ENCODE data around the gene CFAP74.
A peak's percentile ranks its signal among the peaks of the same experiment; 100 is the strongest.

Gene CFAP74

GRCh38 chr1:1919304-1920056, 84.1 kb downstream of the CFAP74 start:
- peaks cover 9% of the 10 kb centered on the region for H3K4me1 ChIP-seq (ENCODE audit: control insufficient read depth, insufficient read depth, low read length)
- H3K27ac ChIP-seq (ENCODE audit: low read depth, low read length), result no peak overlapping the region
- H3K9ac ChIP-seq (ENCODE audit: low read length), result no peak overlapping the region

GRCh38 chr1:1918901-1919303, 84.7 kb downstream of the CFAP74 start, which contains the start of gene TMEM52:
TSS of gene TMEM52 (minus strand) at chr1:1919279. CDS start at chr1:1919265, 14 bp downstream.
- Histone ChIP-seq H3K27me3 (ENCODE audit: control insufficient read depth, insufficient read depth, low read length) (no peaks in the 10 kb centered on the region), H3K4me3 (ENCODE audit: low read length) (peak within 1 kb of the TSS; percentile 64), H3K36me3 (ENCODE audit: control insufficient read depth, insufficient read depth, low read length) (no peaks in the 10 kb centered on the region), H3K4me1 (ENCODE audit: control insufficient read depth, insufficient read depth, low read length) (peaks cover 9% of the 10 kb centered on the region), H3K27ac (ENCODE audit: low read depth, low read length) (no peak within 1 kb of the TSS), H3K9ac (ENCODE audit: low read length) (peak within 1 kb of the TSS; percentile 11)

More at GRCh38 chr1:1919304-1920056, 84.1 kb downstream of the CFAP74 start:
- H3K4me3 ChIP-seq (ENCODE audit: low read length), result peak overlapping the region; percentile 64
- H3K27me3 ChIP-seq (ENCODE audit: control insufficient read depth, insufficient read depth, low read length), result no peaks in the 10 kb centered on the region
- no peaks in the 10 kb centered on the region for H3K36me3 ChIP-seq (ENCODE audit: control insufficient read depth, insufficient read depth, low read length)

GRCh38 chr1:1917995-1918900, 85.3 kb downstream of the CFAP74 start:
- no peaks in the 10 kb centered on the region for H3K36me3 ChIP-seq (ENCODE audit: control insufficient read depth, insufficient read depth, low read length)
- no peaks in the 10 kb centered on the region for H3K27me3 ChIP-seq (ENCODE audit: control insufficient read depth, insufficient read depth, low read length)
- peaks cover 9% of the 10 kb centered on the region for H3K4me1 ChIP-seq (ENCODE audit: control insufficient read depth, insufficient read depth, low read length)
- peak overlapping the region; percentile 11 for H3K9ac ChIP-seq (ENCODE audit: low read length)
- peak overlapping the region; percentile 64 for H3K4me3 ChIP-seq (ENCODE audit: low read length)
- H3K27ac ChIP-seq (ENCODE audit: low read depth, low read length), result no peak overlapping the region

- H3K27ac ChIP-seq (ENCODE audit: low read depth, low read length), result no peak overlapping the region
- H3K4me3 ChIP-seq (ENCODE audit: low read length), result no peak overlapping the region
- no peaks in the 10 kb centered on the region for H3K36me3 ChIP-seq (ENCODE audit: control insufficient read depth, insufficient read depth, low read length)
- H3K9ac ChIP-seq (ENCODE audit: low read length), result no peak overlapping the region
- no peaks in the 10 kb centered on the region for H3K27me3 ChIP-seq (ENCODE audit: control insufficient read depth, insufficient read depth, low read length)
- peaks cover 9% of the 10 kb centered on the region for H3K4me1 ChIP-seq (ENCODE audit: control insufficient read depth, insufficient read depth, low read length)
These were observed 86.1 kb downstream of the CFAP74 start for GRCh38 chr1:1917304-1917976.

GRCh38 chr1:1916851-1917251, 86.7 kb downstream of the CFAP74 start:
- Histone ChIP-seq H3K27me3 (ENCODE audit: control insufficient read depth, insufficient read depth, low read length) (no peaks in the 10 kb centered on the region), H3K4me1 (ENCODE audit: control insufficient read depth, insufficient read depth, low read length) (peaks cover 9% of the 10 kb centered on the region), H3K4me3 (ENCODE audit: low read length) (no peak overlapping the region), H3K36me3 (ENCODE audit: control insufficient read depth, insufficient read depth, low read length) (no peaks in the 10 kb centered on the region), H3K27ac (ENCODE audit: low read depth, low read length) (no peak overlapping the region), H3K9ac (ENCODE audit: low read length) (no peak overlapping the region)

GRCh38 chr1:1915911-1916840, 87.4 kb downstream of the CFAP74 start:
- no peaks in the 10 kb centered on the region for H3K27me3 ChIP-seq (ENCODE audit: control insufficient read depth, insufficient read depth, low read length)
- no peak overlapping the region for H3K4me3 ChIP-seq (ENCODE audit: low read length)
- H3K4me1 ChIP-seq (ENCODE audit: control insufficient read depth, insufficient read depth, low read length), result peaks cover 9% of the 10 kb centered on the region
- H3K27ac ChIP-seq (ENCODE audit: low read depth, low read length), result no peak overlapping the region
- no peaks in the 10 kb centered on the region for H3K36me3 ChIP-seq (ENCODE audit: control insufficient read depth, insufficient read depth, low read length)
- H3K9ac ChIP-seq (ENCODE audit: low read length), result no peak overlapping the region

GRCh38 chr1:1914971-1915692, 88.5 kb downstream of the CFAP74 start, which contains the start of gene CALML6:
TSS of gene CALML6 (plus strand) at chr1:1915260. CDS start at chr1:1915281, 21 bp downstream.
- Histone ChIP-seq H3K4me1 (ENCODE audit: control insufficient read depth, insufficient read depth, low read length) (peaks cover 9% of the 10 kb centered on the region), H3K36me3 (ENCODE audit: control insufficient read depth, insufficient read depth, low read length) (no peaks in the 10 kb centered on the region), H3K27me3 (ENCODE audit: control insufficient read depth, insufficient read depth, low read length) (no peaks in the 10 kb centered on the region), H3K27ac (ENCODE audit: low read depth, low read length) (no peak within 1 kb of the TSS), H3K4me3 (ENCODE audit: low read length) (no peak within 1 kb of the TSS), H3K9ac (ENCODE audit: low read length) (no peak within 1 kb of the TSS)

- Histone ChIP-seq H3K9ac (ENCODE audit: low read length) (no peak overlapping the region), H3K27ac (ENCODE audit: low read depth, low read length) (no peak overlapping the region), H3K27me3 (ENCODE audit: control insufficient read depth, insufficient read depth, low read length) (no peaks in the 10 kb centered on the region), H3K36me3 (ENCODE audit: control insufficient read depth, insufficient read depth, low read length) (no peaks in the 10 kb centered on the region), H3K4me1 (ENCODE audit: control insufficient read depth, insufficient read depth, low read length) (peaks cover 9% of the 10 kb centered on the region), H3K4me3 (ENCODE audit: low read length) (no peak overlapping the region)
These were observed 89.2 kb downstream of the CFAP74 start for GRCh38 chr1:1914101-1914970.

- H3K36me3 ChIP-seq (ENCODE audit: control insufficient read depth, insufficient read depth, low read length), result no peaks in the 10 kb centered on the region
- H3K27ac ChIP-seq (ENCODE audit: low read depth, low read length), result no peak overlapping the region
- no peaks in the 10 kb centered on the region for H3K27me3 ChIP-seq (ENCODE audit: control insufficient read depth, insufficient read depth, low read length)
- H3K4me3 ChIP-seq (ENCODE audit: low read length), result no peak overlapping the region
- H3K9ac ChIP-seq (ENCODE audit: low read length), result no peak overlapping the region
- H3K4me1 ChIP-seq (ENCODE audit: control insufficient read depth, insufficient read depth, low read length), result peaks cover 4% of the 10 kb centered on the region
These were observed 92.1 kb downstream of the CFAP74 start for GRCh38 chr1:1911350-1912041.

Data from rectal smooth muscle tissue (tissue), 1 donor.